ENCODE measurements around the gene C2CD2. TPM values are rescaled to one million over a fixed set of nuclear protein-coding genes. Genes with fewer than 3 reads are reported as not detected.
A peak's percentile ranks its signal among the peaks of the same experiment; 100 is the strongest.

Gene C2CD2
- total RNA-seq, 2 donors from 2014 or later = 27.3 to 30.5 TPM

- intact Hi-C loops (cut with DNase I) = no loop called here
- WGBS = 47% methylated on average over 7 of the region's 7 CpGs
- no peak for DNase-seq (ENCODE audit: low spot score)
- H3K4me3 ChIP-seq = no peak overlapping the region
- no peaks in the 10 kb centered on the region for H3K27me3 ChIP-seq (replicated peaks; ENCODE audit: insufficient read depth)
- H3K27ac ChIP-seq = no peak overlapping the region
- no peaks in the 10 kb centered on the region for H3K9me3 ChIP-seq
- peaks cover 2% of the 10 kb centered on the region for H3K4me1 ChIP-seq (replicated peaks)
- H3K36me3 ChIP-seq = peaks cover 0 to 10% of the 10 kb centered on the region in 2 donors
- TF ChIP-seq CTCF (IDR thresholded peaks at IDR 0.05) = no peak
- TF ChIP-seq POLR2AphosphoS5 (IDR thresholded peaks at IDR 0.05) = peak; percentile 7
- no peak for TF ChIP-seq POLR2A (IDR thresholded peaks at IDR 0.05)
Observed at GRCh38 chr21:41921021-41921420, 32.8 kb downstream of the C2CD2 start.

DNA sequence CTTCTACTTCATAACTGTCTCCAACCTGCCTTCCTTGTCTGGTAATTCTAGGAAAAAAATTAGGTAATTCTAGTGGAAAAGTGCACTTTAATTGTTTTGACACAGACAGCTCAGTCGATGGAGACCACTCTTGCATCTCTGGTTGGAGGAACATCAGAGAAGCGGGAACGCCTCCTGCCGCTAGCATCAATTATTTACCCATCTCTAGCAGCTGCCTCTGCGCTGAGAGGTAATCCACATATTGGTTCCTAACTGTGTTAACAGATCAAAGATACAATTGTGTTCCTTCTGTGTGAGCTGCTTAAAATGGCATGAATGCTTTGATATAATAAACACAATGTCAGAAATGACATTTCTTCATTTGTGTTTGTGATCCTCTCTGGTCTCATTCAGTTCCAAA is 33.3 kb downstream of the C2CD2 start:
- Histone ChIP-seq H3K27ac (no peak overlapping the region), H3K4me3 (no peak overlapping the region), H3K36me3 (peaks cover 0 to 10% of the 10 kb centered on the region in 2 donors), H3K27me3 (replicated peaks; ENCODE audit: insufficient read depth) (no peaks in the 10 kb centered on the region), H3K9me3 (no peaks in the 10 kb centered on the region), H3K4me1 (replicated peaks) (peaks cover 2% of the 10 kb centered on the region)
- no peak for DNase-seq (ENCODE audit: low spot score)
- 73% methylated on average over 5 of the region's 5 CpGs for WGBS
- intact Hi-C loops (cut with DNase I) = no loop called here
- no peak for TF ChIP-seq POLR2A (IDR thresholded peaks at IDR 0.05)
- TF ChIP-seq CTCF (IDR thresholded peaks at IDR 0.05) = no peak
- no peak for TF ChIP-seq POLR2AphosphoS5 (IDR thresholded peaks at IDR 0.05)

DNA sequence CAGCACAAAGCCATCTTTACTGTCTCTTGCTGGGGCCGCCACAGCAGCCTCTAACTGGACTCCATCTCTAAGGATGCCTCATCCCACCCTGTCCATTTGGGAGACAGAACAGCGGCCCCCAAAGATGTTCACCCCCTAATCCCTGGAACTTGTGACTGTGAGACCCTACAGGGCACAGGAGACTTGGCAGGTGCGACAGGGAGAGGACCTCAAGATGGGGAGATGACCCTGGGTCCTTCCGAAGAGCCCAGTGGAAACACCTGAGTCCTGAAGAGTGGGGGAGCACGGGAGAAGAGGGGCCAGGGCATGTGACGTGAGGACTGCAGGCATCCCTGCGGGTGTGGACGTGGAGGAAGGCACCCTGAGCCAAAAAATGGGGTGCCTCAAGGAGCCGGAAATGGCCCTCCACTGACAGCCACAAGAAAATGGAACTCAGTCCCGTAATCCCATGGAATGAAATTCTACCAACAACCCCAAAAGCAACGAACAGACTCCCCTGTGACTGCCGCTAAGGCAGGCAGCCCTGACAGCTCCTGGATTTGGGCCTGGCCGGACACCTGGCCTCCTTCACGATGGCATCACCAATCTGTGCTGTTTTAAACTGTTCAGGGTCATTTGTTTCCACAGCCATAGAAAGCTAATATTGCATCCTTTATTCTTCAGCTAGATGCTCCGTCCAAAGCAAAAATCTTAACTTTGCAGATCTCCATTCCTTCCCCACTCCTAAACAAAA is 34.0 kb downstream of the C2CD2 start:
- WGBS = 92% methylated on average over 15 of the region's 15 CpGs
- TF ChIP-seq POLR2A (IDR thresholded peaks at IDR 0.05) (no peak), POLR2AphosphoS5 (IDR thresholded peaks at IDR 0.05) (no peak), CTCF (IDR thresholded peaks at IDR 0.05) (no peak)
- intact Hi-C loops (cut with DNase I) = no loop called here
- Histone ChIP-seq H3K27ac (no peak overlapping the region), H3K9me3 (no peaks in the 10 kb centered on the region), H3K36me3 (peaks cover 0 to 10% of the 10 kb centered on the region in 2 donors), H3K27me3 (replicated peaks; ENCODE audit: insufficient read depth) (no peaks in the 10 kb centered on the region), H3K4me1 (replicated peaks) (peaks cover 2% of the 10 kb centered on the region), H3K4me3 (no peak overlapping the region)
- no peak for DNase-seq (ENCODE audit: low spot score)

- intact Hi-C loops (cut with DNase I) = no loop called here
- Histone ChIP-seq H3K4me3 (no peak overlapping the region), H3K36me3 (peaks cover 0 to 10% of the 10 kb centered on the region in 2 donors), H3K9me3 (no peaks in the 10 kb centered on the region), H3K27ac (no peak overlapping the region), H3K4me1 (replicated peaks) (no peaks in the 10 kb centered on the region), H3K27me3 (replicated peaks; ENCODE audit: insufficient read depth) (no peaks in the 10 kb centered on the region)
- WGBS = 96% methylated on average over 14 of the region's 15 CpGs
- no peak for DNase-seq (ENCODE audit: low spot score)
- TF ChIP-seq CTCF (IDR thresholded peaks at IDR 0.05) = no peak
- no peak for TF ChIP-seq POLR2A (IDR thresholded peaks at IDR 0.05)
- TF ChIP-seq POLR2AphosphoS5 (IDR thresholded peaks at IDR 0.05) = no peak
Observed at GRCh38 chr21:41918561-41919358, 35.1 kb downstream of the C2CD2 start.

All from prostate gland (tissue), 2 donors.